Measurements from ENCODE around the gene RNF223. TPM values are rescaled to one million over a fixed set of nuclear protein-coding genes. Genes with fewer than 3 reads are reported as not detected.

RNF223 gene
- total RNA-seq, 1 experiment from 2014 or later, result not detected

- peak overlapping the region in 1 of 2 experiments; percentile 70; a peak in 1 of 5 replicates for H3K4me3 Mint-ChIP-seq
Observed at GRCh38 chr1:1118011-1118875, 44.1 kb upstream of the RNF223 start.

More at GRCh38 chr1:1118011-1118875, 44.1 kb upstream of the RNF223 start:
- H3K4ac ChIP-seq (ENCODE audit: low read depth, low read length), result no peak overlapping the region
- no peaks in the 10 kb centered on the region for H3K4me1 ChIP-seq (ENCODE audit: insufficient read depth, low read length)
- H4K5ac ChIP-seq (ENCODE audit: insufficient read length, low read depth, low read length), result no peak overlapping the region
- H2BK5ac ChIP-seq (ENCODE audit: insufficient read length, low read length), result no peak overlapping the region
- no peak for TF ChIP-seq CTCF (conservative IDR thresholded peaks at IDR 0.05)
- H3K9me3 Mint-ChIP-seq, result peaks cover 6 to 7% of the 10 kb centered on the region in 2 experiments
- H3K56ac ChIP-seq (ENCODE audit: insufficient read length, low read depth, low read length), result no peak overlapping the region
- no peak overlapping the region for H3K23ac ChIP-seq (ENCODE audit: insufficient read length, low read depth, low read length)
- no peak overlapping the region for H4K8ac ChIP-seq (replicated peaks; ENCODE audit: insufficient read length, low read depth, low read length)
- H3K36me3 Mint-ChIP-seq (ENCODE audit: insufficient read depth in 1 of 3, low read depth in 3 of 3), result peaks cover 5 to 12% (median 5%) of the 10 kb centered on the region in 3 experiments
- H4K20me1 ChIP-seq (ENCODE audit: control insufficient read depth, insufficient read depth, insufficient read length), result no peaks in the 10 kb centered on the region
- H3K27ac Mint-ChIP-seq, result no peak overlapping the region
- H3K4me2 ChIP-seq (ENCODE audit: insufficient read depth, insufficient read length, low read length), result no peak overlapping the region
- H3K14ac ChIP-seq (ENCODE audit: insufficient read depth, low read length), result no peak overlapping the region
- peaks cover 8% of the 10 kb centered on the region for H3K23me2 ChIP-seq (ENCODE audit: insufficient read length, low read depth, low read length, poor library complexity, severe bottlenecking)
- no peak overlapping the region for H2AFZ ChIP-seq (ENCODE audit: low read length)
- H4K91ac ChIP-seq (ENCODE audit: insufficient read length, low read depth, low read length), result no peak overlapping the region
- H3K18ac ChIP-seq (ENCODE audit: insufficient read length, low read depth, low read length), result no peak overlapping the region
- no peak overlapping the region for H2BK20ac ChIP-seq (ENCODE audit: low read depth, low read length, poor library complexity, severe bottlenecking)
- H3K4me1 Mint-ChIP-seq, result peaks cover 10 to 12% of the 10 kb centered on the region in 2 experiments
- peaks cover 42% of the 10 kb centered on the region for H3K27me3 Mint-ChIP-seq (ENCODE audit: low read depth)
- H3K79me2 ChIP-seq (ENCODE audit: insufficient read depth, low read length), result no peaks in the 10 kb centered on the region
- H2BK15ac ChIP-seq (ENCODE audit: low read depth, low read length), result no peak overlapping the region
- no peak overlapping the region for H3K9ac ChIP-seq (ENCODE audit: extremely low read depth, insufficient read length, low read length)
- no peak overlapping the region for H3K27ac ChIP-seq (ENCODE audit: insufficient read length, low read depth, low read length)
- DNase-seq, result no peak
- no peak overlapping the region for H2BK120ac ChIP-seq (ENCODE audit: low read depth, low read length, poor library complexity, severe bottlenecking)
- no peak overlapping the region for H3T11ph ChIP-seq (ENCODE audit: low read length)
- H2AK5ac ChIP-seq (ENCODE audit: insufficient read length, low read length), result no peak overlapping the region
- no peak overlapping the region for H2BK12ac ChIP-seq (ENCODE audit: insufficient read length, low read depth, low read length)
- H3K79me1 ChIP-seq (ENCODE audit: insufficient read depth, low read depth, low read length, poor library complexity, severe bottlenecking), result no peaks in the 10 kb centered on the region
- H3K9me3 ChIP-seq (ENCODE audit: control insufficient read depth, low read depth, low read length), result peaks cover 5% of the 10 kb centered on the region
- peaks cover 3% of the 10 kb centered on the region; the same call in 1 of the 2 replicates for H3K27me3 ChIP-seq (ENCODE audit: insufficient read depth, low read length)
- no CpG with 5 or more reads among the region's 33 CpGs for WGBS (ENCODE audit: extremely low coverage, insufficient read length, low lambda C conversion rate)
